Measurements from ENCODE around the gene PRRG3.

DNA sequence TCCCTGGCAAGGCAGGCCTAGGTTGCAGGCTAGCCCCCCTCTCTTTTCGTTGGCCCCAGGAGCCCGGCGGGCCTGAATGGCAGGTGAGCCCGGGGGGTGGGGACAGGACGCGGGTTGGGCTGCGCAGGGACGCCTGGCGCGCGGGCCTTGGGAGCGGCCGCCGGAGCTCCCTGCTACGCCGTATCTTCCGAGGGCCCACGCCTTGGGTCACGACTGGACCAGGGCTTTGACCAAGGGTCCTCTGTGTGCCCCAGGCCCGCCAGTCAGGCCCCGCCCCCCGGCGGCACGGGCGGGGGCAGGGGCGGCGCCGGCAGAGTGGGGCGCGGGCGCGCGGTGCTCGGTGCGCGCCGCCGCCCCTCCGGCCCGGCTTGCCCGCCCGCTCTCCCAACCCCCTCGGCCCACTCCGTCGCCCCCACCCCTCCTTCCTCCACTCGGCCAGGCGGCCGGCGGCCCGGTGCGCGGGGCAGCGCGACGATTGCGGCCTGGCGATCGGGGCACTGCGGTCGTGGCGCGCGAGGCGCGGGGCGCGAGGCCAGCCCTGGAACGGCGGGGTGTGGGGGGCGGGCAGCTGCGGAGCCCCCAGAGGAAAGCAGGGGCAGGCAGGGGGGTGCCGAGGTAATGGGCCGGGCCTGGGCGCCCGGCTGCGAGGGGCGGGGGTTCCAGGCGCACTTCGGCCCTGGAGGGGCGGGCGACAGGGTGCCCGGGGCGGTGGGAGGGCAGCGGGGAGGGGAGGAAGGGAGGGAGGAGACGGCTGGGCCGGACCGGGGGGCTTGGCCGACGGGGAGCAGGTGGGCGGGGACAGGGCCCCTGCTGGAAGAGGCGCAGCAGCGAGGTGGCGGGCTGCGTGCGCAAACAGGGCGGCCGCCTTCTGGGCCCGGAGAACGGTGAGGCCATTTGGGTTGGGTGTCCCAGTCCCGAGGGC is at the start of gene PRRG3:
- TF ChIP-seq ZNF317 (CRISPR knock-in tag; IDR thresholded peaks at IDR 0.05; ENCODE audit: borderline replicate concordance, low read depth) (no peak), ZNF263 (CRISPR knock-in tag; IDR thresholded peaks at IDR 0.05; ENCODE audit: low read depth) (no peak), NFE2L1 (CRISPR knock-in tag; IDR thresholded peaks at IDR 0.05) (no peak), SP1 (CRISPR knock-in tag; conservative IDR thresholded peaks at IDR 0.05) (no peak; the same call in 1 of the 2 replicates), CTCF (IDR thresholded peaks at IDR 0.05) (no peak), CREB1 (CRISPR knock-in tag; IDR thresholded peaks at IDR 0.05) (no peak), ZNF138 (CRISPR knock-in tag; conservative IDR thresholded peaks at IDR 0.05) (no peak), FOXK1 (CRISPR knock-in tag; IDR thresholded peaks at IDR 0.05) (no peak), HMGA2 (CRISPR knock-in tag; IDR thresholded peaks at IDR 0.05) (no peak), NFYB (CRISPR knock-in tag; conservative IDR thresholded peaks at IDR 0.05; ENCODE audit: low read depth) (no peak), MAX (CRISPR knock-in tag; IDR thresholded peaks at IDR 0.05) (0 out of 2 replicates have a peak, but pooled peaks have one; percentile 20)
- TF ChIP-seq, protein P1, sequence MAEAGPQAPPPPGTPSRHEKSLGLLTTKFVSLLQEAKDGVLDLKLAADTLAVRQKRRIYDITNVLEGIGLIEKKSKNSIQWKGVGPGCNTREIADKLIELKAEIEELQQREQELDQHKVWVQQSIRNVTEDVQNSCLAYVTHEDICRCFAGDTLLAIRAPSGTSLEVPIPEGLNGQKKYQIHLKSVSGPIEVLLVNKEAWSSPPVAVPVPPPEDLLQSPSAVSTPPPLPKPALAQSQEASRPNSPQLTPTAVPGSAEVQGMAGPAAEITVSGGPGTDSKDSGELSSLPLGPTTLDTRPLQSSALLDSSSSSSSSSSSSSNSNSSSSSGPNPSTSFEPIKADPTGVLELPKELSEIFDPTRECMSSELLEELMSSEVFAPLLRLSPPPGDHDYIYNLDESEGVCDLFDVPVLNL (CRISPR knock-in tag; IDR thresholded peaks at IDR 0.05; ENCODE audit: borderline replicate concordance, low read depth): no peak

All from WTC11 (cell line).